Measurements from ENCODE around the gene COL4A6. TPM values are rescaled to one million over a fixed set of nuclear protein-coding genes. Genes with fewer than 3 reads are reported as not detected.
A peak's percentile ranks its signal among the peaks of the same experiment; 100 is the strongest.
"Not testable (repeated sequence)": the region's sequence is repeated elsewhere in the genome, so short reads cannot be mapped to it uniquely, and the experiment has no call there.

COL4A6 gene
- total RNA-seq, result not detected

GRCh38 chrX:108438110-108438623 is at the start of gene COL4A6:
Gene COL4A6 (minus strand): TSS chrX:108438422. CDS start chrX:108438196, 226 bp downstream.
- Mint-ChIP-seq H3K4me1 (ENCODE audit: low read depth) (peaks cover 14% of the 10 kb centered on the region), H3K27ac (no peak within 1 kb of the TSS), H3K9me3 (no peaks in the 10 kb centered on the region), H3K36me3 (ENCODE audit: insufficient read depth in 2 of 2) (no peaks in the 10 kb centered on the region), H3K27me3 (ENCODE audit: low read depth) (peaks cover 72% of the 10 kb centered on the region), H3K4me3 (peak within 1 kb of the TSS in 1 of 2 donors; percentile 81)
- DNase-seq, result no peak
- no peak for ATAC-seq (replicated peaks in 1 of 2)

DNA sequence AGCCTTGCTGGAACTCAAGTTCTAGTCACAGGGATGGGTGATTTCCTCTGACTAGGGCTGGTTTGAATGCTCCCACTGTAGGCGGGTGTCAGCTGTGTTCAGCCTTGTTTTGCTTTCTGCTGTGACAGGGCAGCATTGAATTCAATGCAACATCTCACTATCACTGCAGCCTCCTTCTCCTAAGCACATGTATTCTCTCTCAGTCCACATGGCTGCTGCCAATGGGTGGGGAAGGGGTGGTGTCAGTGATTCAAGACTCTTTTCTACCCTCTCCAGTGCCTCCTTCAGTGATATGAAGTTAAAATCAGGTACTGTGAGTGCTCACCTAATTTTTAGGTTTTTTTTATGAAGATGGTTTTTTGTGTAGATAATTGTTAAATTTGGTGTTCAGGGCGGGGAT is 47.7 kb upstream of the COL4A6 start:
- Mint-ChIP-seq H3K4me1 (ENCODE audit: low read depth) (no peaks in the 10 kb centered on the region), H3K36me3 (ENCODE audit: insufficient read depth in 2 of 2) (no peaks in the 10 kb centered on the region), H3K4me3 (no peak overlapping the region), H3K9me3 (peaks cover 0 to 7% of the 10 kb centered on the region in 2 donors), H3K27me3 (ENCODE audit: low read depth) (no peaks in the 10 kb centered on the region), H3K27ac (no peak overlapping the region)
- no peak for DNase-seq
- no peak for ATAC-seq (replicated peaks in 1 of 2)

DNA sequence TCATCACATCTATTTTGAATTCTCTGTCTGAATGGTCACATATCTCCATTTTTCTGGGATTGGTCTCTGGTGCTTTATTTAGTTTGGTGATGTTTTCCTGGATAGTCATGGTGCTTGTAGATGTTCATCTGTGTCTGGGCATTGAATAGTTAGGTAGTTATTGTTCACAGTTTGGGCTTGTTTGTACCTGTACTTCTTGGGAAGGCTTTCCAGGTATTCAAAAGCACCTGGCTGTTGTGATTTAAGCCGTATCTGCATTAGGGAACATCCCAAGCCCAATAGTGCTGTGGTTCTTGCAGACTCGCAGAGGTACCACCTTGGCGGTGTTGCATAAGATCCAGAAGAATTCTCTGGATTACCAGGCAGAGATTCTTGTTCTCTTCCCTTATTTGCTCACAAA is 46.0 kb upstream of the COL4A6 start:
- Mint-ChIP-seq H3K4me3 (no peak overlapping the region), H3K9me3 (peaks cover 0 to 7% of the 10 kb centered on the region in 2 donors), H3K36me3 (ENCODE audit: insufficient read depth in 2 of 2) (no peaks in the 10 kb centered on the region), H3K27me3 (ENCODE audit: low read depth) (no peaks in the 10 kb centered on the region), H3K4me1 (ENCODE audit: low read depth) (no peaks in the 10 kb centered on the region), H3K27ac (no peak overlapping the region)
- DNase-seq (no peak), ATAC-seq (replicated peaks in 1 of 2) (no peak)

DNA sequence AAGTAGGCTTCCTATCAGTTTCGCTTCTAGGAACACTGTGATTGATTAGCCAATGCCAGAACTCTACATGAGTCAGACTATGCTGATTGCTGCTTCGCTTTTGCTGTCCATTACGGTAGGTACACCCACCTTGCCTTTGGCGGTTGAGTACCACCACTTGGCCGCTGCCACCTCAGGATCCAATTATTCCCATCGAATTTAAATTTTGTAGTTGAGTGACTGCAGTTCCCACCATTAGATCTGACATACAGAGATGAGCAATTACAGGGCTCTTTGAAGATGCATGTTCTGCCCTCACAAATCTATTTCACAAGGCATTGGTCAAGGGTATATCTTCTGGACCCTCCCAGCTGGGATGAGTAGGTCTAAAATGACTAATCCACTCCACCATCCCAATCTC is 43.3 kb upstream of the COL4A6 start:
- not testable (repeated sequence) for H3K27ac Mint-ChIP-seq; H3K9me3 Mint-ChIP-seq; ATAC-seq (replicated peaks in 1 of 2); H3K4me3 Mint-ChIP-seq; H3K36me3 Mint-ChIP-seq (ENCODE audit: insufficient read depth in 2 of 2); H3K4me1 Mint-ChIP-seq (ENCODE audit: low read depth); H3K27me3 Mint-ChIP-seq (ENCODE audit: low read depth); DNase-seq

DNA sequence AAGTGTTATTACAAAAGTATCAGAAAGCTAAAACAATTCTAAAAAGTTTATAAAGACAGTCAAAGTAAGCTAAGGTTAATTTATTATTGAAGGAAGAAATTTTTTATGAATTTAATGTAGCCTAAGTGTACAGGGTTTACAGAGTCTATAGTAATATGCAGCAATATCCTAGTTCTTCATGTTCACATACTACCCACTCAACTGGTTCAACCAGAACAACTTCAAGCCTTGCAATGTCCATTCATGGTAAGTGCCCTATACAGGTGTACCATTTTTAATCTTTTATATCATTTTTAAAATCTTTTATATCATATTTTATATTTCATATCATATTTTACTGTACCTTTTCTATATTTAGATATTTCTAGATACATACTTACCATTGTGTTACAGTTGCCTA is 35.8 kb upstream of the COL4A6 start:
- peaks cover 6% of the 10 kb centered on the region for H3K27me3 Mint-ChIP-seq (ENCODE audit: low read depth)
- H3K4me1 Mint-ChIP-seq (ENCODE audit: low read depth), result no peaks in the 10 kb centered on the region
- ATAC-seq (replicated peaks in 1 of 2) (no peak), DNase-seq (no peak)
- no peaks in the 10 kb centered on the region for H3K36me3 Mint-ChIP-seq (ENCODE audit: insufficient read depth in 2 of 2)
- peaks cover 0 to 3% of the 10 kb centered on the region in 2 donors for H3K9me3 Mint-ChIP-seq
- no peak overlapping the region for H3K4me3 Mint-ChIP-seq
- H3K27ac Mint-ChIP-seq, result no peak overlapping the region

DNA sequence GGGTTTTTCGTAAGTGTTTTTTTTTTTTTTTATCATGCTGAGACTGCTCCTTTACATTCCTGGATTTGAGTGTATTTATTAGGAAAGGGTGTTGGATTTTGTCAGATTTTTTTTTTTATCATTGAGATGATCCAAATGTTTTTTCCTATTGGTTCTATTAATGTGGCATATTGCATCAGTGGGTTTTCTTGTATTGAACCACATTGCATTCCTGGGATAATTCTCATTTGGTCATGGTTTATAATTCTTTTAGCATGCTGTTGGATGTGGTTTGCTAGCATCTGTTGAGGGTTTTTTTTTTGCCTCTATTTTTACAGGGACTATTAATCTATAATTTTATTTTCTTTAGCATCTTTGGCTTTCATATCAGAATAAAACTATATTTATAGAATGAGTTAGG is 30.3 kb upstream of the COL4A6 start:
- Mint-ChIP-seq H3K27ac (no peak overlapping the region), H3K36me3 (ENCODE audit: insufficient read depth in 2 of 2) (no peaks in the 10 kb centered on the region), H3K4me1 (ENCODE audit: low read depth) (no peaks in the 10 kb centered on the region), H3K9me3 (no peaks in the 10 kb centered on the region), H3K4me3 (no peak overlapping the region), H3K27me3 (ENCODE audit: low read depth) (peaks cover 19% of the 10 kb centered on the region)
- ATAC-seq (replicated peaks in 1 of 2) (no peak), DNase-seq (no peak)

GRCh38 chrX:108464604-108465003 is 26.4 kb upstream of the COL4A6 start:
- Mint-ChIP-seq H3K9me3 (no peaks in the 10 kb centered on the region), H3K4me3 (no peak overlapping the region), H3K4me1 (ENCODE audit: low read depth) (no peaks in the 10 kb centered on the region), H3K27ac (no peak overlapping the region), H3K27me3 (ENCODE audit: low read depth) (peaks cover 15% of the 10 kb centered on the region), H3K36me3 (ENCODE audit: insufficient read depth in 2 of 2) (no peaks in the 10 kb centered on the region)
- ATAC-seq (replicated peaks in 1 of 2) (no peak), DNase-seq (no peak)

DNA sequence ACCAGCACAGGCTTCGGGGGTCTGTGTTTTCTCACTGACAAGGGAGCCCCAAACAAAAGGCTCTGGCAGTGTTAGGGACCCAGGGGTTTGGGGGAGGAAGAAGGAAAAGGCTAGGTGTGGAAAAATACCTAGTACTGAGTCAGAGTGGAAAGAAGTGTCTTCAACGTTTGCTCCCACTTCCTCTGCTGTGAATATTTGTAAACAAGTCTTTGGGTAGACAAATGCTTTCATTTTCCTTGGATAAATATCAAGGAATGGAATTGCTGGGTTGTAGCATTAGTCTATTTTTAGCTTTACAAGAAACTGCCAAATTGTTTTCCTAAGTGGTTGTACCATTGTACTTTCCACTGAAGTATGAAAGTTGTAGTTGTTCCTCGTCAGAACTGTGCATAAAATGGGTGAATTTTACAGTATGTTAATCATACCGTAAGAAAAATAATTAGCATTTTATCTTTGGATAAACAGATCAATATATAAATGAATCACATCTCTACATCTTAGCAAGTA is 18.8 kb upstream of the COL4A6 start:
- H3K4me3 Mint-ChIP-seq, result no peak overlapping the region
- no peaks in the 10 kb centered on the region for H3K4me1 Mint-ChIP-seq (ENCODE audit: low read depth)
- peaks cover 6% of the 10 kb centered on the region for H3K27me3 Mint-ChIP-seq (ENCODE audit: low read depth)
- H3K9me3 Mint-ChIP-seq, result no peaks in the 10 kb centered on the region
- H3K27ac Mint-ChIP-seq, result no peak overlapping the region
- no peaks in the 10 kb centered on the region for H3K36me3 Mint-ChIP-seq (ENCODE audit: insufficient read depth in 2 of 2)
- ATAC-seq (replicated peaks in 1 of 2) (no peak), DNase-seq (no peak)

DNA sequence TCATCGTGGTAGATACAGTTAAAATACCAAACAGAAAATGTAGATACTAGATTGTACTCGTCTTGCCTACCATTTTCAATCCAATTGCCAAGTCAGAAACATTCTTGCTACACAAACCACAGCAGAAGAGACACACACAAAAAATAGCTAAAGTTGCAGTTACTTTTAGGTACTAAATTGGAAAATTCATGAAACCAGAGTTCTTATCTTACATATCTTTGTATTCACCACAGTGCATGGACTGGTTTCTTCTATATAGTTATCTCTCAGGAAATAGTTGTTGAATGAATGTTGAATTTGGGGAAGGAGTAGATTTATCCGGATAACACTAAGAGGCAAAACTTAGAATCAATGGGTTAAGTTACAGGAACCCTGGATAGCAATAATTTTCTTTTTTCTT is 15.6 kb upstream of the COL4A6 start:
- H3K27ac Mint-ChIP-seq, result no peak overlapping the region
- ATAC-seq (replicated peaks in 1 of 2), result no peak
- no peaks in the 10 kb centered on the region for H3K36me3 Mint-ChIP-seq (ENCODE audit: insufficient read depth in 2 of 2)
- peaks cover 6% of the 10 kb centered on the region for H3K27me3 Mint-ChIP-seq (ENCODE audit: low read depth)
- H3K4me3 Mint-ChIP-seq, result no peak overlapping the region
- no peaks in the 10 kb centered on the region for H3K4me1 Mint-ChIP-seq (ENCODE audit: low read depth)
- no peaks in the 10 kb centered on the region for H3K9me3 Mint-ChIP-seq
- no peak for DNase-seq

DNA sequence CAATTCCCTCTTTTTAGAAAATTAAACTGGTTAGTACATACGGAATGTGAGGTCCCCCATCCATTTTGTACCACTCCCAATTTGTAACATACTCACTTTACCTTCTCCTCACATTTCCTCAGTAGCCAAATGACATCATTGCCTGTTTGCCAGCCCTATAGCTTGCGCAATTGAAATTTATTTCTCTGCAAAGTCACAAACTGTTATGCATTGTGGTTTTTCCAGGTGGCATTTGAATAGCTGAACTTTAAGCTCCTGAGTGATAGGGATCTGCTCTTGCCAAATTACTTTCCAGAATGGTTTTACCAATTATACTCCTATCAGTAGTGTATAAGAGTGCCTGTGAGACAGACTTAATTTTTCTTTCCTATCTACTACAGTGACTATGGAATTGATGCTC is 9.1 kb upstream of the COL4A6 start:
- Mint-ChIP-seq H3K4me1 (ENCODE audit: low read depth) (no peaks in the 10 kb centered on the region), H3K9me3 (no peaks in the 10 kb centered on the region), H3K27me3 (ENCODE audit: low read depth) (peaks cover 15% of the 10 kb centered on the region), H3K4me3 (no peak overlapping the region), H3K27ac (no peak overlapping the region), H3K36me3 (ENCODE audit: insufficient read depth in 2 of 2) (no peaks in the 10 kb centered on the region)
- ATAC-seq (replicated peaks in 1 of 2) (no peak), DNase-seq (no peak)

DNA sequence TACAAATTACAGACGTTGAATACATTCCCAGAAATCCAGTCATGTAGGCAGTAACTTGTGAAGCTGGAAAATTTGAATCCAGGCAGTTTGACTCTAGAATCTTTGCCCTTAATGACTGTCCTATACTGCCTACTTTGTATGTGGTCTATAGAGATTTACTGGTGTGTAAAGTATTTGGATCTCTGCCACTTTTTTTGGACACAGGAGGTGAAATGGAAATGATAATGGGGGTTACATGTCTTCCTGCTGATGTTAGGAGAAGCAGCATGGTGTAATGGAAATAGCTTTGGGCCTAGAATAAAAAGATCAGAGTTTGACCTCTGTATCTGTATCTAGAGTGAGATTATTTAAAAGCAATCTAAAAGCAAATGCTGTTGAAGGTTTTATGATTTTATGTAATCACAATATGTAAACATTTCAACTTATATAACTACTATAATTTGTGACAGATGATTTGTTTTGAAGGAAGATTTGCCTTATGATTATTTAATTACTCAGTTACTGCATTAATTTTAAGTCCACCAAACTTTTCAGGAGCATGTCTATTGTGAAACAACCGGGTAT is 4.8 kb upstream of the COL4A6 start:
- peaks cover 58% of the 10 kb centered on the region for H3K27me3 Mint-ChIP-seq (ENCODE audit: low read depth)
- DNase-seq, result no peak
- H3K27ac Mint-ChIP-seq, result no peak overlapping the region
- H3K4me3 Mint-ChIP-seq, result no peak overlapping the region
- no peak for ATAC-seq (replicated peaks in 1 of 2)
- H3K9me3 Mint-ChIP-seq, result no peaks in the 10 kb centered on the region
- peaks cover 10% of the 10 kb centered on the region for H3K4me1 Mint-ChIP-seq (ENCODE audit: low read depth)
- no peaks in the 10 kb centered on the region for H3K36me3 Mint-ChIP-seq (ENCODE audit: insufficient read depth in 2 of 2)

DNA sequence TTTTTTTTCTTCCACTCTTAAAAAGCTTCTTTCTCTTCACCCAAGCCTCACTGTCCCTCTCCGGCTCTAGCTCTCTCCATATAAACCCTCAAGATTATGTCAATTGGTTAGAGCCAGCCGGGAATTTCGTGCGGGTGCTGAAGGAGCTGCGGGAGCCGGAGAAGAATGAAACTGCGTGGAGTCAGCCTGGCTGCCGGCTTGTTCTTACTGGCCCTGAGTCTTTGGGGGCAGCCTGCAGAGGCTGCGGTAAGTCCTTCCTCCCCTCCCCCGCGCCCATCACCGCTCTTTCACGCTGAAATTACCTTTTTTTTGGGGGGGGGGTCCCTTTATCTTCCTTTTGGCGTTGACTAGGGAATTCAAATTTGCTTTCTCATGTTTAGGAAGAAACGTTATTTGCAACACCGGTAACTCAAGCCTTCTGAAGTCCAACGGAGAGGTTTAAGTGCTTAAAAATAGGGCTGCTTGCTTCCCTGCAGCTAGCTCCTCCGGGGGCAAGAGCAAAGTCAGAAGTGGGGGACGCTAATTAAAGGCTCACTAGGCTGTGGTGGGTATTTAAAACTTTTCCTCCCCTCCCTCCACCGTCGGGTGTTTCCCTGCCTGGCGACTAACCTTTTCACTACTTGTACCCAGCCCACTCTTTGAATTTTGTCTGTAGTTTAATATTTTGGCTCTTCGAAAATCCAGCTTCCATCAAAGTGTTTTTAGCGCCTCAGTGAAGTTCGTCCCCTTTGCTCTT is 1.9 kb upstream of the COL4A6 start:
- no peaks in the 10 kb centered on the region for H3K9me3 Mint-ChIP-seq
- no peaks in the 10 kb centered on the region for H3K36me3 Mint-ChIP-seq (ENCODE audit: insufficient read depth in 2 of 2)
- DNase-seq, result no peak
- H3K4me3 Mint-ChIP-seq, result peak overlapping the region; percentile 68 to 81
- no peak for ATAC-seq (replicated peaks in 1 of 2)
- H3K4me1 Mint-ChIP-seq (ENCODE audit: low read depth), result peaks cover 14% of the 10 kb centered on the region
- no peak overlapping the region for H3K27ac Mint-ChIP-seq
- peaks cover 67% of the 10 kb centered on the region for H3K27me3 Mint-ChIP-seq (ENCODE audit: low read depth)

DNA sequence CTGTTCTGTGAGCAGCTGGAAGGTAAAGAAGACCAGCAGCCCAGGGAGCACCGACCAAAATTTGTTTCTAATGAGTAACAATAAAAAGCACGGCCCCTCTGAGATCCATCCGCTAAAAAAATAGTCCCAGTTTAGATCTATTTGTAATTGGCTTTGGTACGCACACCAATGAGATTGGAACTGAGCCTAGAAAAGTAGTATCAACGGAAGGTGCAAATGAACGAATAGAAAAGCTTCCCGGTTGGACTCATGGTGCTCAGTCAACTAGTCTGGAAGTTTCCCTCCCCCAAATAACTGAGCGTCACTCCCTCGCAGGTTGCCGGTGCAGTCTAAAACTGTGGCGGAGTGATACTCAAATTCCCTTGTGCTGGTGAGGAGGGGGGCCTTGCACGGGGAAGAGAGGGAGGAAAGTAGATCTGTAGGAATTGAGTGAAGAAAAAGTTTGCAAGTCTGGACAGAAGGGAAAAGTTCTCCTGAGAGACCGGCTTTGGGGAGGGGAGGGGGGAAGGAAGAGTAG is 1.3 kb upstream of the COL4A6 start, which contains the start of gene COL4A5:
Gene COL4A5 (plus strand): TSS at position 413 of the 517 bp plus-strand sequence. CDS start 288 bp downstream, outside the sequence.
- Mint-ChIP-seq H3K4me1 (ENCODE audit: low read depth) (peaks cover 14% of the 10 kb centered on the region), H3K27ac (no peak within 1 kb of the TSS), H3K4me3 (peak within 1 kb of the TSS; percentile 68 to 81), H3K27me3 (ENCODE audit: low read depth) (peaks cover 72% of the 10 kb centered on the region), H3K9me3 (no peaks in the 10 kb centered on the region), H3K36me3 (ENCODE audit: insufficient read depth in 2 of 2) (no peaks in the 10 kb centered on the region)
- DNase-seq (no peak), ATAC-seq (replicated peaks in 1 of 2) (no peak)
